GM23338 (cell line): ENCODE results near the gene FMN1. TPM values are rescaled to one million over a fixed set of nuclear protein-coding genes. Genes with fewer than 3 reads are reported as not detected.

Experiments
- ATAC-seq: fragments of 200-7000 bp; cut with Tn5 transposase; 3 replicates; pipeline ENCODE4 v1.9.1; 2020
- DNase-seq: peaks from one replicate; pipeline ENCODE4 v3.0.0-alpha.2; 2015; ENCODE audit warnings: low spot score
- H2AFZ ChIP-seq: fragments of 200-600 bp; sonication (generic); 2 replicates; pipeline ENCODE4 v1.8.0; 2016; ENCODE audit warnings: antibody characterized with exemption, mild to moderate bottlenecking, moderate library complexity
- H3F3A ChIP-seq: fragments of 200-600 bp; sonication (generic); replicated peaks from 2 replicates; pipeline ENCODE4 v1.8.0; 2017; ENCODE audit warnings: antibody characterized with exemption, mixed run types, low read depth
- H3K27ac ChIP-seq: fragments of 200-600 bp; sonication (generic); 2 replicates; pipeline ENCODE4 v1.6.1; 2016; ENCODE audit warnings: low read depth
- H3K27me3 ChIP-seq: fragments of 200-600 bp; sonication (generic); 2 replicates; pipeline ENCODE4 v1.8.0; 2016; ENCODE audit warnings: mild to moderate bottlenecking, mixed run types, moderate library complexity; ENCODE audit not compliant: insufficient read depth
- H3K36me3 ChIP-seq: fragments of 200-600 bp; sonication (generic); 2 replicates; pipeline ENCODE4 v1.8.0; 2016; ENCODE audit warnings: mild to moderate bottlenecking; ENCODE audit not compliant: insufficient read depth
- H3K4me1 ChIP-seq: fragments of 200-600 bp; sonication (generic); 2 replicates; pipeline ENCODE4 v1.8.0; 2016; ENCODE audit warnings: mild to moderate bottlenecking, moderate library complexity; ENCODE audit not compliant: insufficient read depth
- H3K4me2 ChIP-seq: fragments of 200-600 bp; sonication (generic); 2 replicates; pipeline ENCODE4 v1.7.1; 2017; ENCODE audit warnings: mixed run types
- H3K4me3 ChIP-seq: fragments of 200-600 bp; sonication (generic); 2 replicates; pipeline ENCODE4 v1.6.1; 2016; ENCODE audit warnings: mixed run types
- H3K79me2 ChIP-seq: fragments of 200-600 bp; sonication (generic); replicated peaks from 2 replicates; pipeline ENCODE4 v1.8.0; 2017; ENCODE audit warnings: mild to moderate bottlenecking; ENCODE audit not compliant: insufficient read depth
- H3K9me2 ChIP-seq: fragments of 200-600 bp; sonication (generic); 2 replicates; pipeline ENCODE4 v1.8.0; 2017; ENCODE audit not compliant: insufficient read depth
- H4K20me1 ChIP-seq: fragments of 200-600 bp; sonication (generic); replicated peaks from 2 replicates; pipeline ENCODE4 v1.8.0; 2017; ENCODE audit warnings: mild to moderate bottlenecking; ENCODE audit not compliant: insufficient read depth
- H3K27ac Mint-ChIP-seq: 2 replicates; pipeline ENCODE4 v1.8.0; 2020; ENCODE audit warnings: inconsistent platforms, mild to moderate bottlenecking, moderate library complexity, mixed read lengths
- H3K27me3 Mint-ChIP-seq: 3 replicates; pipeline ENCODE4 v1.8.0; 2022; ENCODE audit warnings: low read depth, mild to moderate bottlenecking, moderate library complexity, mixed read lengths, inconsistent platforms; ENCODE audit not compliant: insufficient read depth, poor library complexity
- H3K36me3 Mint-ChIP-seq: 3 replicates; pipeline ENCODE4 v1.8.0; 2021; ENCODE audit warnings: low read depth, mild to moderate bottlenecking, inconsistent platforms, moderate library complexity, mixed read lengths
- H3K4me1 Mint-ChIP-seq: 3 replicates; pipeline ENCODE4 v1.8.0; 2020; ENCODE audit warnings: mild to moderate bottlenecking, inconsistent platforms, mixed read lengths
- H3K4me3 Mint-ChIP-seq: 3 replicates; pipeline ENCODE4 v1.8.0; 2021; ENCODE audit warnings: moderate library complexity, mild to moderate bottlenecking, inconsistent platforms, mixed read lengths
- H3K9me3 Mint-ChIP-seq: 3 replicates; pipeline ENCODE4 v1.8.0; 2020; ENCODE audit warnings: moderate library complexity, mild to moderate bottlenecking, inconsistent platforms, mixed read lengths
- CREB1 ChIP-seq: fragments of 250-450 bp; sonication (Bioruptor Pico); IDR thresholded peaks from 2 replicates; pipeline ENCODE4 v1.5.0; 2020; ENCODE audit warnings: low read depth, mild to moderate bottlenecking, moderate library complexity
- EZH2 ChIP-seq: fragments of 200-600 bp; sonication (generic); IDR thresholded peaks from one replicate; pipeline ENCODE4 v1.8.0; 2017; ENCODE audit warnings: antibody characterized with exemption, mild to moderate bottlenecking, low read depth; ENCODE audit not compliant: unreplicated experiment
- EZH2phosphoT487 ChIP-seq: fragments of 200-600 bp; sonication (generic); IDR thresholded peaks from one replicate; pipeline ENCODE4 v1.8.1; 2018; ENCODE audit warnings: antibody characterized with exemption; ENCODE audit not compliant: unreplicated experiment
- JUNB ChIP-seq: IDR thresholded peaks from one replicate; pipeline ENCODE4 v1.6.1; 2016; ENCODE audit warnings: antibody characterized with exemption; ENCODE audit not compliant: unreplicated experiment
- NANOG ChIP-seq: IDR thresholded peaks from 2 replicates; pipeline ENCODE4 v1.6.1; 2016; ENCODE audit warnings: antibody characterized with exemption, borderline replicate concordance
- POLR2AphosphoS5 ChIP-seq: IDR thresholded peaks from 2 replicates; pipeline ENCODE4 v1.6.1; 2016; ENCODE audit warnings: antibody characterized with exemption, low read depth
- STAT1 ChIP-seq: IDR thresholded peaks from one replicate; pipeline ENCODE4 v1.6.1; 2016; ENCODE audit warnings: antibody characterized with exemption; ENCODE audit not compliant: unreplicated experiment
- ZNF114 ChIP-seq: fragments of 250-450 bp; sonication (Bioruptor Pico); IDR thresholded peaks from 2 replicates; pipeline ENCODE4 v1.5.0; 2020; ENCODE audit warnings: mild to moderate bottlenecking, moderate library complexity
- ZNF331 ChIP-seq: fragments of 250-450 bp; sonication (Bioruptor Pico); IDR thresholded peaks from 2 replicates; pipeline ENCODE4 v1.5.0; 2020; ENCODE audit warnings: low read depth, mild to moderate bottlenecking, moderate library complexity
- ZNF462 ChIP-seq: fragments of 250-450 bp; sonication (Bioruptor Pico); IDR thresholded peaks from 2 replicates; pipeline ENCODE4 v1.5.0; 2020; ENCODE audit warnings: mild to moderate bottlenecking, moderate library complexity
- polyA plus RNA-seq: library from polyadenylated mRNA; unstranded; fragments of >200 nt; fragmentation: Nextera tagmentation; extraction: Ambion mirVana; gene quantifications from 2 replicates; pipeline ENCODE4 v1.2.1, GENCODE V29; 2016
- total RNA-seq: library from RNA; depleted of rRNA; stranded (reverse); fragments of >200 nt; shearing (Covaris generic); gene quantifications from 2 replicates; pipeline ENCODE4 v1.2.3, GENCODE V29; 2014
- TF ChIP-seq, protein P1 (sequence below): IDR thresholded peaks from 2 replicates; pipeline ENCODE4 v1.6.1; 2016; ENCODE audit warnings: antibody characterized with exemption
- TF ChIP-seq, protein P2 (sequence below): IDR thresholded peaks from one replicate; pipeline ENCODE4 v1.6.1; 2018; ENCODE audit warnings: antibody characterized with exemption; ENCODE audit not compliant: unreplicated experiment
- TF ChIP-seq, protein P3 (sequence below), 2 experiments: fragments of 200-600 bp in 1 of 2; sonication (generic) in 1 of 2; conservative IDR thresholded peaks; 2 replicates each; pipeline versions ENCODE4 v1.5.1 to v1.6.1; 2016 to 2017; ENCODE audit warnings: antibody characterized with exemption in 2 of 2, low read depth in 2 of 2, mild to moderate bottlenecking in 2 of 2, moderate library complexity in 1 of 2

Gene FMN1
- total and polyA plus RNA-seq, 2 experiments from 2014 or later, result 1.2 to 1.6 TPM

DNA sequence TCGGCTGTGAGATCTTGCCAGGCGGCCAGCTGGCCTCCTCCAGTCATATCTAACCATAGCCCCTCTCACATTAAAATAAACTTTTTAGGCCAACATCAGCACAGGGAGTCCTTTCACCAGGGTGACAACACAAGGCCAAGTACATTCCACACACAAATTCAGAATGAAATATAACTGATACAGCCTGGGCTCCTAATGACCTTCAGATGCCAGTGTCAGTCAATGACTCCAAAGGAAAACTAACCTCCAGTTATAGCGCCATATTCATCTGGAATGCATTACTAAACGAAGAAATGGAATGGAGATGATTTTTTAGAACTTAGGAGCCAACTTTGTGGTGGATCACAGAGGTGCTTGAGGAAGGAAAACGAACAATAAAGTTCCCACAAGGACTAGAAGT, 271.3 kb downstream of the FMN1 start:
- H3K36me3 Mint-ChIP-seq, result no peaks in the 10 kb centered on the region
- H3K4me1 Mint-ChIP-seq, result peaks cover 9% of the 10 kb centered on the region
- ATAC-seq (no peak), DNase-seq (no peak)
- no peaks in the 10 kb centered on the region for H3K36me3 ChIP-seq
- H3K9me3 Mint-ChIP-seq, result no peaks in the 10 kb centered on the region
- H3K27me3 ChIP-seq, result no peaks in the 10 kb centered on the region
- peak overlapping the region; percentile 12; the same call in 1 of the 2 replicates for H3K27ac Mint-ChIP-seq
- H3K27ac ChIP-seq, result no peak overlapping the region
- H3K4me3 ChIP-seq, result no peak overlapping the region
- no peaks in the 10 kb centered on the region for H3K79me2 ChIP-seq
- TF ChIP-seq, protein P1, sequence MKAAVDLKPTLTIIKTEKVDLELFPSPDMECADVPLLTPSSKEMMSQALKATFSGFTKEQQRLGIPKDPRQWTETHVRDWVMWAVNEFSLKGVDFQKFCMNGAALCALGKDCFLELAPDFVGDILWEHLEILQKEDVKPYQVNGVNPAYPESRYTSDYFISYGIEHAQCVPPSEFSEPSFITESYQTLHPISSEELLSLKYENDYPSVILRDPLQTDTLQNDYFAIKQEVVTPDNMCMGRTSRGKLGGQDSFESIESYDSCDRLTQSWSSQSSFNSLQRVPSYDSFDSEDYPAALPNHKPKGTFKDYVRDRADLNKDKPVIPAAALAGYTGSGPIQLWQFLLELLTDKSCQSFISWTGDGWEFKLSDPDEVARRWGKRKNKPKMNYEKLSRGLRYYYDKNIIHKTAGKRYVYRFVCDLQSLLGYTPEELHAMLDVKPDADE, result no peak
- TF ChIP-seq POLR2AphosphoS5 (no peak), ZNF462 (CRISPR knock-in tag) (no peak), STAT1 (no peak), ZNF114 (CRISPR knock-in tag) (no peak), JUNB (no peak), EZH2 (no peak), EZH2phosphoT487 (no peak), ZNF331 (CRISPR knock-in tag) (no peak), CREB1 (CRISPR knock-in tag) (no peak), NANOG (no peak)
- TF ChIP-seq, protein P2, sequence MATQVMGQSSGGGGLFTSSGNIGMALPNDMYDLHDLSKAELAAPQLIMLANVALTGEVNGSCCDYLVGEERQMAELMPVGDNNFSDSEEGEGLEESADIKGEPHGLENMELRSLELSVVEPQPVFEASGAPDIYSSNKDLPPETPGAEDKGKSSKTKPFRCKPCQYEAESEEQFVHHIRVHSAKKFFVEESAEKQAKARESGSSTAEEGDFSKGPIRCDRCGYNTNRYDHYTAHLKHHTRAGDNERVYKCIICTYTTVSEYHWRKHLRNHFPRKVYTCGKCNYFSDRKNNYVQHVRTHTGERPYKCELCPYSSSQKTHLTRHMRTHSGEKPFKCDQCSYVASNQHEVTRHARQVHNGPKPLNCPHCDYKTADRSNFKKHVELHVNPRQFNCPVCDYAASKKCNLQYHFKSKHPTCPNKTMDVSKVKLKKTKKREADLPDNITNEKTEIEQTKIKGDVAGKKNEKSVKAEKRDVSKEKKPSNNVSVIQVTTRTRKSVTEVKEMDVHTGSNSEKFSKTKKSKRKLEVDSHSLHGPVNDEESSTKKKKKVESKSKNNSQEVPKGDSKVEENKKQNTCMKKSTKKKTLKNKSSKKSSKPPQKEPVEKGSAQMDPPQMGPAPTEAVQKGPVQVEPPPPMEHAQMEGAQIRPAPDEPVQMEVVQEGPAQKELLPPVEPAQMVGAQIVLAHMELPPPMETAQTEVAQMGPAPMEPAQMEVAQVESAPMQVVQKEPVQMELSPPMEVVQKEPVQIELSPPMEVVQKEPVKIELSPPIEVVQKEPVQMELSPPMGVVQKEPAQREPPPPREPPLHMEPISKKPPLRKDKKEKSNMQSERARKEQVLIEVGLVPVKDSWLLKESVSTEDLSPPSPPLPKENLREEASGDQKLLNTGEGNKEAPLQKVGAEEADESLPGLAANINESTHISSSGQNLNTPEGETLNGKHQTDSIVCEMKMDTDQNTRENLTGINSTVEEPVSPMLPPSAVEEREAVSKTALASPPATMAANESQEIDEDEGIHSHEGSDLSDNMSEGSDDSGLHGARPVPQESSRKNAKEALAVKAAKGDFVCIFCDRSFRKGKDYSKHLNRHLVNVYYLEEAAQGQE, result no peak
- TF ChIP-seq, protein P3, sequence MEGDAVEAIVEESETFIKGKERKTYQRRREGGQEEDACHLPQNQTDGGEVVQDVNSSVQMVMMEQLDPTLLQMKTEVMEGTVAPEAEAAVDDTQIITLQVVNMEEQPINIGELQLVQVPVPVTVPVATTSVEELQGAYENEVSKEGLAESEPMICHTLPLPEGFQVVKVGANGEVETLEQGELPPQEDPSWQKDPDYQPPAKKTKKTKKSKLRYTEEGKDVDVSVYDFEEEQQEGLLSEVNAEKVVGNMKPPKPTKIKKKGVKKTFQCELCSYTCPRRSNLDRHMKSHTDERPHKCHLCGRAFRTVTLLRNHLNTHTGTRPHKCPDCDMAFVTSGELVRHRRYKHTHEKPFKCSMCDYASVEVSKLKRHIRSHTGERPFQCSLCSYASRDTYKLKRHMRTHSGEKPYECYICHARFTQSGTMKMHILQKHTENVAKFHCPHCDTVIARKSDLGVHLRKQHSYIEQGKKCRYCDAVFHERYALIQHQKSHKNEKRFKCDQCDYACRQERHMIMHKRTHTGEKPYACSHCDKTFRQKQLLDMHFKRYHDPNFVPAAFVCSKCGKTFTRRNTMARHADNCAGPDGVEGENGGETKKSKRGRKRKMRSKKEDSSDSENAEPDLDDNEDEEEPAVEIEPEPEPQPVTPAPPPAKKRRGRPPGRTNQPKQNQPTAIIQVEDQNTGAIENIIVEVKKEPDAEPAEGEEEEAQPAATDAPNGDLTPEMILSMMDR (conservative IDR thresholded peaks at IDR 0.05; ENCODE audit: low read depth in 2 of 2), result no peak
- no peaks in the 10 kb centered on the region for H4K20me1 ChIP-seq
- no peak overlapping the region for H3K4me3 Mint-ChIP-seq
- no peak overlapping the region for H2AFZ ChIP-seq
- no peaks in the 10 kb centered on the region for H3F3A ChIP-seq
- H3K4me2 ChIP-seq, result no peak overlapping the region
- H3K9me2 ChIP-seq, result no peaks in the 10 kb centered on the region
- H3K4me1 ChIP-seq, result 0 out of 2 replicates have a peak, but pooled peaks cover 8% of the 10 kb centered on the region
- H3K27me3 Mint-ChIP-seq, result no peaks in the 10 kb centered on the region
